Suppressor macrophage treated with lipopolysaccharide for 1 hour (primary cell): ENCODE measurements around the gene TMED5.
A peak's percentile ranks its signal among the peaks of the same experiment; 100 is the strongest.

Experiments used
- DNase-seq, 3 donors: peaks; one replicate each; pipeline ENCODE4 v3.0.0-alpha.2; 2020 to 2022

Gene TMED5

DNA sequence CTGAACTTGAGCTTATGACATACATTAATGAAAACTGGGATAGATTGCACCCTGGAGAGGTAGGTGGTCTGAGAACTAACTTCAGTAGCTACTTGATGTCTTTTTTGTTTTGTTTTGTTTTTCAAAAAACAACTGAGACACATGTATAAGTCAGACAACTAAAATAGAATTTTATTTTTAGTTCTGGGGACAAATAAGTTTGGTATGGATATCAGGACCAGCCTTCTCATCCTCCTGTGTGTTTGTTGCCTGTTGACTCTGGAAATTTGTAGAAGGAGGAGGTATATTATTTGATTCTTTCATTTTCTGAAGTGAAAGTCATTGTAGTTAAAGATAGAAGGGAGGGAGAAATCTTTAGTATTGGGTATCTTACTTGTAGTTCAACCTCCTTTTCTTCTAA is 59.6 kb downstream of the TMED5 start:
- DNase-seq: no peak

DNA sequence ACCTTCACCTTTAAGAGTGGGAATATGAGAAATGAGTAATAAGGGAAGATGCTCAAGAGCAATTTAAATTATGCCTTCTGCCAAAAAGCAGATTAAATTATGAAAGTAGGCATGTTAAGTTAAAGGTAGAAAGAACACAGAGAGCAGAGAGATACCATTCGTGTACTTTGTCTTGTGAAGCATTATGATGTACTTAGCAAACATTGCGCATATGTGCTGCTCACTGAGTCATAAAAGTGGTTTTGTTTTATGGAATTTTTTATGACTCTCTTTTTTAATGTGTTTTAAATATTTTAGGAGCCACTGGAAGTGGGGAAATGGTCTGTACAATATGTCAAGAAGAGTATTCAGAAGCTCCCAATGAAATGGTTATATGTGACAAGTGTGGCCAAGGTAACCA is 65.8 kb downstream of the TMED5 start:
- DNase-seq: peak in 1 of 3 donors; percentile 5

DNA sequence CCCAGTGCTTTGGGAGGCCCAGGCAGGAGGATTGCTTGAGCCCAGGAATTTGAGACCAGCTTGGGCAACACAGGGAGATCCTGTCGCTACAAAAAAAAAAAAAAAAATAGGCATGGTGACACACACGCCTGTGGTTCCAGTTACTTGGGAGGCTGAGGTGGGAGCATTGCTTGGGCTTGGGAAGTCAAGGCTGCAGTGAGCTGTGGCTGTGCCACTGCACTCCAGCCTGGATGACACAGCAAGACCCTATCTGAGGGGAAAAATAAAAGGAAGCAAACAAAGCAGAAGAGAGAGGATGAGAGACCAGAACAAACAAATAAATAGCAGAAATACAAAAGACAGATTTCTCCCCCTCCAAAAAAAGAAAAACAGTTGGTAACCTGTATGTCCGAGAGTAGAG is 67.1 kb downstream of the TMED5 start:
- no peak for DNase-seq

DNA sequence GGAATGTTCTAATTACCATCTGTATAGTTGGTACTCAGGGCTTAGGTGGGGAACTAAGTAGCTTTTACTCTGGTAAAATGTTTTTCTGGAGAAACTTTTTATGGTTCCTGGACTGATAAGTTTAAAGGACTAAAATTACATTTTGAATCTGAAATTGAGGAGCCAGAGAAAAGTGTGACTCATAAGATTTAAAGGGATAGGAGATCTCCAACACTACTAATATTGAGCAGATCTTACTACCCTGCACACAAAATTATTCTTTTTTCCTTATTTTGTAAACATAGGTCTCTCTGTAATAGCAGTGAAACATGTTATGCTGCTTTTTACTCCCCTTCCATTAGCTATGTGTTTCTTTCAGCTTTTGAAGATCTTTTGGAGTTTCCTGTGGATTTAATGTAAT is 68.7 kb downstream of the TMED5 start:
- DNase-seq: no peak

DNA sequence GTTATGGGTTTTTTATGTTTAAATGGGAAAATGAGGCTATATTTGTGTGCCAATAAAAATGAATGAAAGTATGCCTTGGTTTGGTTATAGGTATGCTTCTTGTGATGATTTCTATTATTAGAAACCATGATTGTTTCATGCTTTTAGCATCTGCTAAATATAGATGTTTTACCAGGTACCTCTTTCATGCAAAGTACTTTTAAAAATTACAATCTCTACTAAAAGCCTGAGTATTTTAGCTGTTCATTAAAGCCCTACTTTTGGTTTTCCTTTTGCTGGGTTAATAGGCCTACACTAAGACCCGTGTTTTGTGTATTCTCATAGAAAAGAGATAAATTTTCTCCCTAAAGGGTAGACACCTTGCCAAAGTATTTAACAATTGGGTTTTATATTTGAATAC is 69.1 kb downstream of the TMED5 start:
- no peak for DNase-seq

DNA sequence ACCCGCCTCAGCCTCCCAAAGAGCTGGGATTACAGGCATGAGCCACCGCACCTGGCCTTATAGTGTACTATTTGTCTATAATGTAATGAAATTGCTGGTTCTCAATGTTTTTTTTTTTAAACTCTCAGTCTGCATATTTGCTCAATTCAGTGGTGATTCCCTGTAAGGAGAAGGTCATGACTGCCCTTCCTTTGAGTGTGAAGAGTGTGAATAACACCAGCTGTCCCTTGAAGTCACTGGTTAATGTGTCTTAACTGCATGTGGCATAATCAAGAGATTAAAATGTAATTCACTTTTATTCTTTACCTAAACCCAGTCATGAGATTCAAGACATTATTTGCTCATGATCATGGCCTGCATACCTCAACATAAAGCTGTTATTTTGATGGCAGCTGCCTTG is 70.6 kb downstream of the TMED5 start:
- no peak for DNase-seq

DNA sequence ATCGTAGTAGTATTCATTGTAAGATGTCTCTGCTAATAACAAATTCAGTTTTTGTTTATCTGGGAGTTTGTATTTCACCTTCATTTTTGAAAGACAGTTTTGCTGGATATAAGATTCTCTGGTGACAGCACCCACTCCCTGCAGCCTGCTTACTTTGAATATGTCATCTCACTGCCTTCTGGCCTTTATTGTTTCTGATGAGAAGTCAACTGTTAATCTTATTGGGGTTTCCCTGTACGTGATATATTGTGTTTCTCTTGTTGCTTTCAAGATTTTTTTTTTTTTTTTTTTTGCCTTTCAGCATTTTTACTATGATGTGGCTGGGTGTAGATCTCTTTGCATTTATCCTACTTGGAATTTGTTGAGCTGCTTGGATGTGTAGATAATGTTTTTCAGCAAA is 71.9 kb downstream of the TMED5 start:
- no peak for DNase-seq

DNA sequence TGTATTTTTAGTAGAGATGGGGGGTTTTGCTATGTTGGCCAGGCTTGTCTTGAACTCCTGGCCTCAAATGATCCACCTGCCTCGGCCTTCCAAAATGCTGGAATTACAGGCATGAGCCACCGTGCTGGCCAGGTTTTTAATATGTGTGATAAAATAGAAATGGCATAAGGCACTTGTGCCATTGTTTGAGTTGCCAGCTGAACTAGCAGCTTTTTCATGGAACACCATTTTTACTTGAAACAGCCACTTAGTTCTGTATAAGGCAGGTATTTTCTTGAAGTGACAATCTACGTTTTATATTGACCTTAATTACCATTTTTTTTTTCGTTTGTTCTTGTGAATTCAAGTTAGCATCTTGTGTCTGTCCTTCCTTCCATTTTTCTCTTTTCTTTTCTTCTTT is 72.8 kb downstream of the TMED5 start:
- no peak for DNase-seq

DNA sequence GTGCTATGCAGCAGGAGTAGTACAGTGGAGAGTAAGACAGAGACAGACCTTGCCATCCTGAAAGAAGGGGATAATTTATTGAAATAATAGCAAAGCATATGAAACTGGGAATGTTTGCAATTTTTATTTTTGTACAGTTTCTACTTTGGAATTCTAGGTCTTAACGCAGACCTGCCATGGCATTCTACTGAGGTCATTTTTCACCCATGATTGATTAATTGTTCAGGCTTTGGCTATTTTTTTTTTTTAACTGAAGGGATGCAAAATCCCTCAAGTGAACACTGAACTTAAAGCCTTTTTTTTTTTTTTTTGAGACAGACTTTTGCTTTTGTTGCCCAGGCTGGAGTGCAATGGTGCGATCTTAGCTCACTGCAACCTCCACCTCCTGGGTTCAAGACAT is 74.0 kb downstream of the TMED5 start:
- DNase-seq: no peak

DNA sequence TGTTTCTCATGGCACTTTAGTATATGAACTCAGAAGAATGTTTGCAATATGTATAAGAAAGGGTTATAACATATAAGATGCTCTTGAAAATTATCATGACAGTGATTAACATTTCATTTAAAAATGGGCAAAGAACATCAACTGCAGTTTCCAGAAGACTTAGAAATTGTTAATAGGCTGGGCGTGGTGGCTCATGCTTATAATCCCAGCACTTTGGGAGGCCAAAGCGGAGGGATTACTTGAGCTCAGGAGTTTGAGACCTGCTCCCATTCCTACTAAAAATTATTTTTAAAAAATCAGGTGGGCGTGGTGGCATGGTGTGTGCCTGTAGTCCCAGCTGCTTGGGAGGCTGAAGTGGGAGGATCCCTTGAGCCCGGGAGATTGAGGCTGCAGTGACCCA is 78.1 kb downstream of the TMED5 start:
- DNase-seq: no peak
